ENCODE data around the gene CITED1. TPM values are rescaled to one million over a fixed set of nuclear protein-coding genes. Genes with fewer than 3 reads are reported as not detected.
A peak's percentile ranks its signal among the peaks of the same experiment; 100 is the strongest.

Gene CITED1
- total and polyA plus RNA-seq, 8 donors, result 0.39 to 3.8 (median 0.61) TPM; not detected in 1

- no peak for ATAC-seq
- no peak for TF ChIP-seq CTCF (IDR thresholded peaks at IDR 0.05)
- Histone ChIP-seq H3K36me3 (peaks cover 0 to 30% of the 10 kb centered on the region in 2 donors), H3K27me3 (no peaks in the 10 kb centered on the region), H3K4me1 (no peaks in the 10 kb centered on the region), H3K9me3 (no peaks in the 10 kb centered on the region), H3K27ac (no peak overlapping the region), H3K4me3 (no peak overlapping the region)
- intact Hi-C loops (cut with DNase I), result no loop called here
- DNase-seq, result no peak
Observed at GRCh38 chrX:72265263-72265662, 40.5 kb downstream of the CITED1 start.

DNA sequence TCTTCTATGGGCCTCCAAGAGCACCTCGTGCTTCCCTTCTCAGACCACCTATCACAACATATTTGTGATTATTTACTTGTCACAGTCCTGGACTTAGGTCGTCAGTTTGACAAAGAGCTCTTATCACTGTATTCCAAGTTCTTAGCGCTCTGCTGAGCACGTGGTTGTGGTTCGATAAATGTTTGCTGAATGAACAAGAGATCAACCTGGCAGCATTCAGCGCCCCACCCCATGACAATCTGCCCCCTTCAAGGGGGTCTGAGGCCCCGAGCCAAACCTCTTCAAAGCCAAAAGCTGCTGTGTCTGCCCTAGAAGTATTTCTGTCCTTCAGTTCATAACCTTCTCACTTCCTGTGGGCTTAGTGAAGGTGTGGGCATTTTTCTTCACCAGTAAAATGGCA is 43.6 kb downstream of the CITED1 start:
- Histone ChIP-seq H3K9me3 (no peaks in the 10 kb centered on the region), H3K4me1 (no peaks in the 10 kb centered on the region), H3K27ac (no peak overlapping the region), H3K4me3 (no peak overlapping the region), H3K36me3 (peaks cover 0 to under 1% of the 10 kb centered on the region in 2 donors), H3K27me3 (no peaks in the 10 kb centered on the region)
- ATAC-seq (peak; percentile 63), DNase-seq (no peak)
- intact Hi-C loops (cut with DNase I), result no loop called here
- no peak for TF ChIP-seq CTCF (IDR thresholded peaks at IDR 0.05)

DNA sequence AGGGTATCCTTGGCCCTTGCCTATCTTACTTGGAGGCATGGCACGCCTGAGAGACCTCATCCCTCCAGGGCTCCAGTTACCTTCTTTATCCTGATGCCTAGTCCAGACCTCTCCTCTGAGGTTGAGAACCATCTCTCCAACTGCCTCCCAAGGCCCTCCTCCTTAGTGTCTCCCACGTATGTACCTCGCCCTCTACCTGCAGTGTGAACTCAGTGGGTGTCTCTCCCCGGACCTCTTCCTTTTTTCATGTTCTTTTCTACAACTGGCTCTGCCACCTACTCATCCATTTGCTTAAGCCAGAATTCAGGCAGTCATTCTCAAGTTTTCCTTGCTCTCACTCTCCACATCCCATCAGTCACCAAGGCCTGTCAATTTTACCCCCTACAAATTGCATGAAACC is 45.3 kb downstream of the CITED1 start:
- H3K36me3 ChIP-seq, result no peaks in the 10 kb centered on the region
- no peaks in the 10 kb centered on the region for H3K9me3 ChIP-seq
- no peak overlapping the region for H3K27ac ChIP-seq
- ATAC-seq, result no peak
- DNase-seq, result no peak
- no peaks in the 10 kb centered on the region for H3K4me1 ChIP-seq
- no peak for TF ChIP-seq CTCF (IDR thresholded peaks at IDR 0.05)
- intact Hi-C loops (cut with DNase I), result no loop called here
- H3K4me3 ChIP-seq, result no peak overlapping the region
- H3K27me3 ChIP-seq, result peaks cover 0 to 3% of the 10 kb centered on the region in 2 donors

DNA sequence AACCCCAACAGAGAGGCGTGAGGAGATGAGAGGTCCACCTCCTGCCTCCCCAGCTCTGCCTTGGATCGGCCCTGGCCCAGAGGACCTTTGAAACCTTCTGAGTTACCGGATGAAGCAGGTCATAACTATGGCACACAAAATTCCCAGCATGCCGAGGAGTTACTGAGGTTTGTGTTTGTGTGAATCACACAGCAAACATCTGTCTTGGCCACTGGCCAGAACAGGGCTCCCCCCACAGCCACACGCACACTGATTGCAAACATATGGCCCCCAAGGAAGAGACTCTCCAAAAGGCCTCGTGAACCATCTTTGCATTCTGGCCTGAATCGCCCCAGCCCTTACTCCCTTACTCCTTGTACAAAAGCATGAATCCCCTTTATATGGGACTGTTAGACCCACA is 47.5 kb downstream of the CITED1 start:
- H3K27me3 ChIP-seq, result peaks cover 12 to 13% of the 10 kb centered on the region in 2 donors
- H3K27ac ChIP-seq, result no peak overlapping the region
- no peak for DNase-seq
- no peak for TF ChIP-seq CTCF (IDR thresholded peaks at IDR 0.05)
- intact Hi-C loops (cut with DNase I), result no loop called here
- no peak for ATAC-seq
- no peaks in the 10 kb centered on the region for H3K36me3 ChIP-seq
- H3K4me1 ChIP-seq, result no peaks in the 10 kb centered on the region
- H3K9me3 ChIP-seq, result no peaks in the 10 kb centered on the region
- H3K4me3 ChIP-seq, result no peak overlapping the region

GRCh38 chrX:72255864-72256263 is 49.9 kb downstream of the CITED1 start:
- Histone ChIP-seq H3K9me3 (no peaks in the 10 kb centered on the region), H3K4me3 (no peak overlapping the region), H3K36me3 (no peaks in the 10 kb centered on the region), H3K4me1 (no peaks in the 10 kb centered on the region), H3K27ac (no peak overlapping the region), H3K27me3 (peaks cover 12 to 20% of the 10 kb centered on the region in 2 donors)
- ATAC-seq, result peak; percentile 58
- intact Hi-C loops (cut with DNase I), result no loop called here
- no peak for DNase-seq
- TF ChIP-seq CTCF (IDR thresholded peaks at IDR 0.05), result no peak
